ENCODE measurements around the gene ZNF442.

GRCh38 chr19:12400633-12401502 is 35.4 kb upstream of the ZNF442 start, which contains the start of gene ZNF799:
- no peak for TF ChIP-seq RAD21 (IDR thresholded peaks at IDR 0.05; ENCODE audit: low read depth)
- TF ChIP-seq POLR2A (IDR thresholded peaks at IDR 0.05; ENCODE audit: borderline replicate concordance, extremely low read depth, insufficient read depth, insufficient read length) = no peak
- TF ChIP-seq ZBTB33 (IDR thresholded peaks at IDR 0.05; ENCODE audit: extremely low read depth, insufficient replicate concordance, low read length) = no peak
- peak; percentile 64 for TF ChIP-seq POLR2AphosphoS5 (IDR thresholded peaks at IDR 0.05; ENCODE audit: low read depth, low read length)
- no peak for TF ChIP-seq ATF3 (IDR thresholded peaks at IDR 0.05)
- TF ChIP-seq CTCF (IDR thresholded peaks at IDR 0.05 in 2 of 3, conservative IDR thresholded peaks at IDR 0.05 in 1 of 3; ENCODE audit: borderline replicate concordance in 1 of 3, insufficient read depth in 1 of 3, low read depth in 2 of 3, low read length in 2 of 3) = 0 out of 6 replicates have a peak, but pooled peaks of 1 of the 3 experiments have one; percentile 16
- TF ChIP-seq MAX (IDR thresholded peaks at IDR 0.05) = no peak; the same call in 1 of the 2 replicates
- TF ChIP-seq SP1 (IDR thresholded peaks at IDR 0.05; ENCODE audit: low read depth) = peak; percentile 66; the same call in 1 of the 2 replicates
- TF ChIP-seq EZH2phosphoT487 (IDR thresholded peaks at IDR 0.05; ENCODE audit: borderline replicate concordance) = no peak
- no peak for TF ChIP-seq EZH2 (IDR thresholded peaks at IDR 0.05)
- TF ChIP-seq YY1 (IDR thresholded peaks at IDR 0.05; ENCODE audit: extremely low read depth, insufficient replicate concordance, low read depth, low read length) = no peak
- TF ChIP-seq ZNF274 (IDR thresholded peaks at IDR 0.05; ENCODE audit: low read depth, low read length) = no peak

Measured in HCT116 (cell line).